GM18858 (cell line): ENCODE results near the gene CETN1.

ENCODE experiments used
- ATAC-seq: cut with Tn5 transposase; IDR thresholded peaks from one replicate; pipeline ENCODE4 v1.9.1; 2021; ENCODE audit not compliant: unreplicated experiment

Gene CETN1

DNA sequence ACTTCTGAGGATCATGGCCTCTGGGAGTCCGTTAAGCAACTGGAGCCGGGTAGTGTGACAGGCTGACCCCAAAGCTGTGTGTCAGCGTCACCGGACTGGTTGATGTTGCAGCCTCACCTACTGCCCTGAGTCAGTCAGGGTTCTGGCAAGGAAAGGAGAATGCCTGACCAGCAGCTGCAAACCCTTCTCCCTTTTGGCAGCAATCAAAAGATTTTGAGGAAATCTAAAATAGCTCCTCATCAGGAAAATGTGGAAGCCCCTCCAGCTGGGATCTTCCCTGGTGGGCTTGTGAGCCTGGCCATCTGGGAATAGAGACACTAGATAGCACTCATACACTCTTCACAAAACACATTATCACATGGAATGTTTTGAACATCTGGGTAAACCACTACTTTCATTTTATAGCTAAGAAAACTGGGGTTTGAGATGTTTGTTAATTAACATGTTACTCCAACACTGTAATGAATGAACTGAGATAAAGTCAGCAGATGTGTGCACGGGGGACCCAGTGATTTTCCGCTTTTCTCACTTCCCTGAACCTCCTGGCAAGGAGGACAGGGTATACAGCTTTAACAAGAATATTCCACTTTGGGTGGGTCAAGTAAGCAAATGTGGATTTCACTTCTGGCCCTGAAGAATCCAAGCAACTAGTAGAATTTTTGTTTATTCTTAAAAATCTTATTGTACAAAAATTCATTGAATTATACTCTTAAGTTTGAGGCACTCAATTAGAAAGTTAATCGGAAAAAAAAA lies 41.3 kb downstream of the CETN1 start:
- no peak for ATAC-seq

DNA sequence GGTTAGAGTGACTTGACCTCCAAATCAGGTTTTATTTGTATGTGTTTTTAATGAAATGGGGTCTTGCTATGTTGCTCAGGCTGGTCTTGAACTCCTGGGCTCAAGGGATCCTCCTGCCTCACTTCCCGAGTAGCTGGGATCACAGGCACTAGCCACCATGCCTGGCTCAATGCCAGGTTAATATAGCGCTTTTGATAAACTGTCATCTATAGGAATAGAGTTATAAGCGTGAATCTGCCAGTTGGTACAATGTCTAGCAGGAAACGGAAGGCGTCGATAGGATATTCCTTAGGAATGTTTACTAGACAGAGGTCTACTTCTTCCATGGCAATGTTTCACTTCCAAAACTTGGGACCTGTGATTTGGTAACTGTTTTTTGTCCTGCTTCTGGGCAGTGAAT lies 42.1 kb downstream of the CETN1 start:
- ATAC-seq = no peak

DNA sequence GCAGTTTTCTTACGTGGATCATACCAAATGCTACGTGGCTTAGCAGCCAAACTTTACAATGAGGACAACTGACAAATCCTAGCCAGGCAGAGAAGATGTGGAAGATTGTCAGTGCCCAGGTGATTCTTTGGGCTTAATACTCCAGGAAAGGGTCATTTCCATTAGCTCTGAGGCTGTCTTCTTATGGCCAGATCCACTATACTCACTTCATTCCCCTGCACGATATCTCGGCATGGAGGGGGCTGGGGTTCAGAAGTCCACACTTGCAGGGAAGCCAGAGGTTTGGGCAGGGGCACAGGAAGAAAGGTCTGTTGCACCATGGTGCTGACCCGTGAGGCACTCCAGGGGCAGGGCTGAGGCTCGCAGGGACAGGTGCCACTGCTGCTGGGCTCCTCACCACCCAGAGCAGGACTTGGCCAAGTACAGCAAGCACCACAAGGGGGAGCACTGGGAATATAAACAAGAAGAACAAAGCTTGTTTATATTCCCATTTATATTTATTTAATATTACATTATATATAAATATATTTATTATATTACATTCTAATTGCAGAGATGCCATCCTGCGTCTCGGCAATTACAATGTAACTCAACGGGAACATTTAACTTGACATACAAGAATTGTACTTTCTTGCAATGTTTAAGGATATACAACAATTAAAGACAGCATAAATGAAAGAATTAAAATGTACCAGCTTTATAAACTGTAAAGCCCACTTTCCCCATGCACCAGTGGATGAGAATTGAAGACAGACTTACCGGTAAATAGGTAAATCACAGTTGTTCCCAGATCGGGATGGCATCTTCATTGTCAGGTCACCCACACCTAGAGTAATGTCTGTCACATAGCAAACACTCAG lies 43.8 kb downstream of the CETN1 start:
- no peak for ATAC-seq

DNA sequence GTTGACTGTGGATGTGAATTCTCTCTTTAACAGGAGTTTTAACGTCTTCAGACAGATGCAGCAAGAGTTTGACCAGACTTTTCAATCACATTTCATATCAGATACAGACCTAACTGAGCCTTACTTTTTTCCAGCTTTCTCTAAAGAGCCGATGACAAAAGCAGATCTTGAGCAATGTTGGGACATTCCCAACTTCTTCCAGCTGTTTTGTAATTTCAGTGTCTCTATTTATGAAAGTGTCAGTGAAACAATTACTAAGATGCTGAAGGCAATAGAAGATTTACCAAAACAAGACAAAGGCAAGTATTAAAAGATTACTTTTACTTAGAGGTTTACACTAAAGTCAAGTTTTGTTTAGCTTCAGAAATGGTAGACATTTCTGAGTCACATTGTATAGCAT lies 47.1 kb downstream of the CETN1 start:
- ATAC-seq = no peak

DNA sequence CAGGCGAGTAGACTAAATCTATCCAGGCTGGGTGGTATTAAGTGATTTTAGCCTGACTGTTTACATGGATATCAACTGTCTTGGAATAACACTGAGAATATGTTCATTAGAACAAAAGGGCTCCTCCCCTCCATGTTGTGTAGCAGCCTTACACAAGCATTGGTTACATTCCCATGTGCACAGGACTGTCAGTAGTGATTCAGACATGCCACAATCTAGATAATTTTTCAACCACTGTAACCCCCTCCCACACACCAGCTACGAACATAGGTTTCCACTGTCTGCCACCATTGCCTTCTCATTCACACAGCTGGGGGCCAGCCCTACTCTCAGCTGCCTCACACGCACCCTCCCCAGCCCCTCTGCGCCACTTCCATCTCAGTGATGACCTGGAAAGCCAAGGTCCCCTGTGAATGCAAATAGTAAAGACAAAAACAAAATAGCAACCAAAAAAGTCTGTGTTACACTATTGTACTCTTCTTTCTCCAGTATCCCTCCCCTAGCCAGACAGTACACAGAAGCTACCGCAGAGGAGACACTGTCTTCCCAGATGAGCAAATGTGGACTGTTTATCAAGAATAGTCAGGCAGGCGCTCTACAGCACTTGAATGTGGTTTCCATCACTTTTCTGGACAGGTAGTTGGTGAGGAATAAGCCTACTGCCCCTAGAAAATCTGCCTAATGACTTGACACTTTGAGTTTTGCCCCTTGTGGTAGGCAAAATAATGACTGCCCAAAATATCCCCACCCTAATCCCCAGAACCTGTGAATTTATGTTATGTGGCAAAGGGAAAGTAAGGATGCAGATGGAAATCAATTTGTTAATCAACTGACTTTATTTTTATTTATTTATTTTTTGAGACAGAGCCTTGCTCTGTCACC lies 49.3 kb downstream of the CETN1 start:
- ATAC-seq = no peak

DNA sequence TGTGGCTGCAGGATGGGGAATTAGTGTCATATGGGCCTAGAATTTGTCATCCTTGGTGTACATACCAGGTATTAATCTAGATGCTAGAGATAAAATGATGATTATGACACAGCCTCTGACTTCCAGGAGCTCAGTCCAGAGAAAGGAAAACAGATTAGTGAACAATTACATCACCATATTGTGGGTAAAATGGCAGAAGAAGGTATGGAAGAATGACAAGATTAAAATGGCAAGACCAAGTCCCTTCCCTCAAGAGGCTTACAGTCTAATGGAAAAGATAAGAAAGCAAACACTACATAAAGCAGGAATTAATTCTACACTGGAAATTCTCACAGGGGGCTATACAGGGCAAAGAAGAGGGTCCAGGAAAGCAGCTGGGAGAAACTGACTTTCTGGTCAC lies 51.4 kb downstream of the CETN1 start:
- ATAC-seq = no peak
